HEK293T (cell line): ENCODE results near the gene PEX11B.

ENCODE experiments used
- ARNT ChIP-seq: fragments of 450-650 bp; IDR thresholded peaks from 2 replicates; pipeline ENCODE4 v1.6.1; 2017; ENCODE audit warnings: mild to moderate bottlenecking
- BHLHE40 ChIP-seq: fragments of 450-650 bp; IDR thresholded peaks from 2 replicates; pipeline ENCODE4 v1.6.1; 2016; ENCODE audit warnings: mild to moderate bottlenecking, moderate library complexity, borderline replicate concordance
- CTBP1 ChIP-seq: fragments of 450-650 bp; IDR thresholded peaks from 2 replicates; pipeline ENCODE4 v1.6.1; 2016; ENCODE audit warnings: borderline replicate concordance
- ELF4 ChIP-seq: fragments of 450-650 bp; IDR thresholded peaks from 2 replicates; pipeline ENCODE4 v1.6.1; 2017; ENCODE audit warnings: antibody characterized with exemption
- FOXK2 ChIP-seq: fragments of 450-650 bp; IDR thresholded peaks from 2 replicates; pipeline ENCODE4 v1.6.1; 2016; ENCODE audit warnings: mild to moderate bottlenecking
- FOXM1 ChIP-seq: fragments of 450-650 bp; IDR thresholded peaks from 2 replicates; pipeline ENCODE4 v1.6.1; 2017; ENCODE audit warnings: mild to moderate bottlenecking, borderline replicate concordance
- L3MBTL2 ChIP-seq: fragments of 450-650 bp; conservative IDR thresholded peaks from 2 replicates; pipeline ENCODE4 v1.6.1; 2016; ENCODE audit warnings: mild to moderate bottlenecking
- NFRKB ChIP-seq: fragments of 450-650 bp; IDR thresholded peaks from 2 replicates; pipeline ENCODE4 v1.6.1; 2016; ENCODE audit warnings: mild to moderate bottlenecking, moderate library complexity
- SP1 ChIP-seq: fragments of 450-650 bp; IDR thresholded peaks from 2 replicates; pipeline ENCODE4 v1.6.1; 2017
- SUZ12 ChIP-seq: fragments of 450-650 bp; IDR thresholded peaks from 2 replicates; pipeline ENCODE4 v1.6.1; 2016; ENCODE audit warnings: mild to moderate bottlenecking
- TARDBP ChIP-seq: fragments of 450-650 bp; IDR thresholded peaks from 2 replicates; pipeline ENCODE4 v1.6.1; 2016
- ZNF384 ChIP-seq: fragments of 450-650 bp; IDR thresholded peaks from 2 replicates; pipeline ENCODE4 v1.6.1; 2016

- TF ChIP-seq BHLHE40 (no peak), CTBP1 (no peak), SP1 (no peak), L3MBTL2 (no peak), ELF4 (no peak), ZNF384 (no peak), NFRKB (no peak), FOXM1 (no peak), SUZ12 (no peak), ARNT (no peak), FOXK2 (no peak), TARDBP (no peak)
Observed at GRCh38 chr1:145946477-145946986, 28.0 kb upstream of the PEX11B start.
